ENCODE results near the gene PDGFA. TPM values are rescaled to one million over a fixed set of nuclear protein-coding genes. Genes with fewer than 3 reads are reported as not detected.

The PDGFA gene
- polyA plus RNA-seq, 1 experiment = 17.4 TPM

DNA sequence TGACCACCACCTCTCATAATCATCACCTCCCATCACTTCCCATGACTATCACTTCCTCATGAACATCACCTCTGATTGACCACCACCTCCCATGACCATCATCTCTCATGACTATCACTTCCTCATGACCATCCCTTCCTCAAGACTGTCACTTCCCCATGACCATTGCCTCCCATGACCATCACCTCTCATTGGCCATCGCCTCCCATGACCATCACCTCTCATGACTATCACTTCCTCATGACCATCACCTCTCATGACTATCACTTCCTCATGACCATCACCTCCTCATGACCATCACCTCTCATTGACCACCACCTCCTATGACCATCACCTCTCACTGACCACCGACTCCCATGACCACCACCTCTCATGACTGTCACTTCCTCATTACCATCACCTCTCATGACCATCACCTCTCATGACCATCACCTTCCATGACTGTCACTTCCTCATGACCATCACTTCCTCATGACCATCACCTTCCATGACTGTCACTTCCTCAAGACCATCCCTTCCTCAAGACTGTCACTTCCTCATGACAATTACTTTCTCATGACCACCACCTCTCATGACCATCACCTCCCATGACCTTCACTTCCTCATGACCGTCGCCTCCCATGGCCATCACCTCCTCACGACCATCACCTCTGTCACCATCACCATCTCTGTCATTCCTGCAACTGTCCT lies 51.6 kb downstream of the PDGFA start:
- no peaks in the 10 kb centered on the region for H3K27me3 ChIP-seq (ENCODE audit: control insufficient read depth, insufficient read depth, low read length)
- H3K36me3 ChIP-seq (ENCODE audit: control insufficient read depth, insufficient read depth, low read length) = no peaks in the 10 kb centered on the region
- ChIA-PET CTCF (no interaction called here), POLR2A (no interaction called here)
- no peak for TF ChIP-seq CTCF (IDR thresholded peaks at IDR 0.05; ENCODE audit: insufficient read depth, low read depth, low read length)
- no peak overlapping the region for H3K4me3 ChIP-seq (ENCODE audit: low read depth, low read length)
- no peak for DNase-seq (ENCODE audit: low read depth)

- TF ChIP-seq CTCF (IDR thresholded peaks at IDR 0.05; ENCODE audit: insufficient read depth, low read depth, low read length) = no peak
- CTCF ChIA-PET = no interaction called here
- Histone ChIP-seq H3K36me3 (ENCODE audit: control insufficient read depth, insufficient read depth, low read length) (no peaks in the 10 kb centered on the region), H3K4me3 (ENCODE audit: low read depth, low read length) (no peak overlapping the region), H3K27me3 (ENCODE audit: control insufficient read depth, insufficient read depth, low read length) (no peaks in the 10 kb centered on the region)
- no peak for DNase-seq (ENCODE audit: low read depth)
- POLR2A ChIA-PET = no interaction called here
Observed at GRCh38 chr7:467393-467828, 52.2 kb downstream of the PDGFA start.

GRCh38 chr7:466465-467191 lies 53.0 kb downstream of the PDGFA start:
- no peak for TF ChIP-seq CTCF (IDR thresholded peaks at IDR 0.05; ENCODE audit: insufficient read depth, low read depth, low read length)
- ChIA-PET POLR2A (no interaction called here), CTCF (no interaction called here)
- no peak for DNase-seq (ENCODE audit: low read depth)
- Histone ChIP-seq H3K36me3 (ENCODE audit: control insufficient read depth, insufficient read depth, low read length) (no peaks in the 10 kb centered on the region), H3K27me3 (ENCODE audit: control insufficient read depth, insufficient read depth, low read length) (no peaks in the 10 kb centered on the region), H3K4me3 (ENCODE audit: low read depth, low read length) (no peak overlapping the region)

DNA sequence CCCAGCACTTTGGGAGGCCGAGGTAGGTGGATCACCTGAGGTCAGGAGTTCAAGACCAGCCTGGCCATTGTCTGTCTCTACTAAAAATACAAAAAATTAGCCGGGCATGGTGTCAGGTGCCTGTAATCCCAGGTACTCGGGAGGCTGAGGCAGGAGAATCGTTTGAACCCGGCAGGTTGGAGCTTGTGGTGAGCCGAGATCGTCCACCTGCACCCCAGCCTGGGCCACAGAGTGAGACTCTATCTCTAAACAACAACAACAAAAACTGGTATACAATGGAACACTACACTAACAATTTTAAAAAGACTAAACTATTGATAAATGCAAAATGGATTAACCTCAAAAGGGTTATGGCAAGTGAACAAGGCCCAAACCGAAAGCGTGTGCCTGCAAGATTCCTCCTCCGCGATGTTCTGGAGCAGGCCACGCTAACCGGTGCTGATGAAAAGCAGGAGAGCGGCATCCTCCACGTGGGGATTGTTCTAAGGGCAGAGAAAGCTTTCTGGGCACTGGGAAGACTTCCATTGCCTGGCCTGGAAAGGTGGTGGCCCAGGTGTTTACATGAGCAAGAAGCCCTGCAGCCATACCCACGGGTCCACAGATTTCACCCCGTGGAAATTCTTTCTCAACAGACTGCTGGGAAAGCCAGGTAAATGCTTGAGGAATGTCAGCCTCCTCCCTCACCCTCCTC lies 53.8 kb downstream of the PDGFA start:
- Histone ChIP-seq H3K27me3 (ENCODE audit: control insufficient read depth, insufficient read depth, low read length) (no peaks in the 10 kb centered on the region), H3K4me3 (ENCODE audit: low read depth, low read length) (no peak overlapping the region), H3K36me3 (ENCODE audit: control insufficient read depth, insufficient read depth, low read length) (no peaks in the 10 kb centered on the region)
- POLR2A ChIA-PET = no interaction called here
- no peak for DNase-seq (ENCODE audit: low read depth)
- CTCF ChIA-PET = no interaction called here
- no peak for TF ChIP-seq CTCF (IDR thresholded peaks at IDR 0.05; ENCODE audit: insufficient read depth, low read depth, low read length)

Measured in BJ (cell line).